Measurements from ENCODE around the gene TAF5. TPM values are rescaled to one million over a fixed set of nuclear protein-coding genes. Genes with fewer than 3 reads are reported as not detected.
"Not testable (repeated sequence)": the region's sequence is repeated elsewhere in the genome, so short reads cannot be mapped to it uniquely, and the experiment has no call there.

TAF5 gene
- total RNA-seq, 1 donor from 2014 or later, result 2.4 TPM

DNA sequence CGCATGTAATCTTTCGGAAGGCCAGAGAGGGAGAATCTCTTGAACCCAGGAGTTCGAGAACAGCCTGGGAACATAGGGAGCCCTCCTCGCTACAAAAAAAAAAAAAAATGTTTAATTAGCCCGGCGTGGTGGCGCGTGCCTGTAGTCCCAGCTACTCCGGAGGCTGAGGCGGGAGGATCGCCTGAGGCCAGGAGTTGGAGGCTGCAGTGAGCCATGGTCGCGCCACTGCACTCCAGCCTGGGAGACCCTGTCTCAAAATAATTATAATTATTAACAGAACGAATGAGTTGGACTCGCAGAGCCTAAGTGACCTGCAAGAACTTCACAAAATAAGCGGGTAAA is 17.6 kb upstream of the TAF5 start:
- Histone ChIP-seq H3K36me3 (peaks cover 16 to 29% of the 10 kb centered on the region in 2 donors), H3K27ac (peak overlapping the region; percentile 80 to 84), H3K4me3 (peak overlapping the region; percentile 77 to 95), H3K27me3 (no peaks in the 10 kb centered on the region), H3K4me1 (peaks cover 0 to 6% of the 10 kb centered on the region in 2 donors), H3K9me3 (no peaks in the 10 kb centered on the region)
- intact Hi-C loops (cut with DNase I), result no loop called here
- DNase-seq (ENCODE audit: low spot score in 2 of 2), result no peak
- TF ChIP-seq, protein P1, sequence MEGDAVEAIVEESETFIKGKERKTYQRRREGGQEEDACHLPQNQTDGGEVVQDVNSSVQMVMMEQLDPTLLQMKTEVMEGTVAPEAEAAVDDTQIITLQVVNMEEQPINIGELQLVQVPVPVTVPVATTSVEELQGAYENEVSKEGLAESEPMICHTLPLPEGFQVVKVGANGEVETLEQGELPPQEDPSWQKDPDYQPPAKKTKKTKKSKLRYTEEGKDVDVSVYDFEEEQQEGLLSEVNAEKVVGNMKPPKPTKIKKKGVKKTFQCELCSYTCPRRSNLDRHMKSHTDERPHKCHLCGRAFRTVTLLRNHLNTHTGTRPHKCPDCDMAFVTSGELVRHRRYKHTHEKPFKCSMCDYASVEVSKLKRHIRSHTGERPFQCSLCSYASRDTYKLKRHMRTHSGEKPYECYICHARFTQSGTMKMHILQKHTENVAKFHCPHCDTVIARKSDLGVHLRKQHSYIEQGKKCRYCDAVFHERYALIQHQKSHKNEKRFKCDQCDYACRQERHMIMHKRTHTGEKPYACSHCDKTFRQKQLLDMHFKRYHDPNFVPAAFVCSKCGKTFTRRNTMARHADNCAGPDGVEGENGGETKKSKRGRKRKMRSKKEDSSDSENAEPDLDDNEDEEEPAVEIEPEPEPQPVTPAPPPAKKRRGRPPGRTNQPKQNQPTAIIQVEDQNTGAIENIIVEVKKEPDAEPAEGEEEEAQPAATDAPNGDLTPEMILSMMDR (IDR thresholded peaks at IDR 0.05), result no peak

DNA sequence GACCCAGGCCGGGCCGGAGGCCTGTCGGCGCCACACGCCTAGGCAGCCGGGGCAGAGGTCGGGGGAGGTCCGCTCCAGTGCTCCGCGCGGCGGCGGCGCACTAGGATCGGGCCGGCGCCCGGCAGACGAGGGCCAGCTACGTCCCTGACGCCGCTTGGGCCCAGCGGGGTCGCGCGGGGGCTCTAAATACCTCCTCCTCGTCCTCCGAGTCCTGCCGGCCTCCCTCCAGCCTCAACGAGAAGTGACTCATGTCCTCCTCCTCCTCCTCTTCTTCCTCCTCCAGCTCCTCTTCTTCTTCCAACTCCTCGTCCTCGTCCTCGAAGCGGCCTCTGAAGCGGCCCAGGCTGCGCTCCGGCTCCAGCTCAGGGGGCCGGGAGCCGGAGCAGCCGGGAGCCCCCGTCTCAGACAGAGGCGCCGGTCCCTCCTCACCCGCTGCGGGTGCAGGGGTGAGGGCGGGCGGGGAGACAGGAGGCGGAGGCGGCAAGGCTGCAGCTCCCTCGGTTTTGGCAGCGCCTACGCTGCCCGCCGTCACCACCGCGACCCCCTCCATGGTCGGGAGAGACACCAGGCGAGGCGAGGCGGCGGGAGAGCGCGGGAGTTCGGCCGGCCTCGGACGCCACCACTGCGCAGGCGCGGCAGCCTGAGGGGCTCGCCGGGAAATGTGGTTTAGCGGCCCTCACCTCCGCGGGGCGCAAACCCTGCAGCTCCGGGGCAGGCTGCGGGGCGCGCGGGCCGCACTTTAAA is 17.1 kb upstream of the TAF5 start, which contains the start of gene PCGF6:
Gene PCGF6 (minus strand): TSS at position 624 of the 744 bp plus-strand sequence. CDS start 74 bp downstream, at position 550.
- H3K27ac ChIP-seq, result peak within 1 kb of the TSS; percentile 80 to 84
- TF ChIP-seq, protein P1 (IDR thresholded peaks at IDR 0.05), result no peak
- peak in 1 of 2 donors; percentile 84 for DNase-seq (ENCODE audit: low spot score in 2 of 2)
- no peaks in the 10 kb centered on the region for H3K27me3 ChIP-seq
- peaks cover 11 to 23% of the 10 kb centered on the region in 2 donors for H3K36me3 ChIP-seq
- intact Hi-C loops (cut with DNase I), result loop anchor here (1.0 kb wide), 1 partner anchor 46 kb away; the partner anchor contains the start of genes ATP5MK and PDCD11
- peaks cover 0 to 6% of the 10 kb centered on the region in 2 donors for H3K4me1 ChIP-seq
- peak within 1 kb of the TSS; percentile 77 to 95 for H3K4me3 ChIP-seq
- H3K9me3 ChIP-seq, result no peaks in the 10 kb centered on the region

DNA sequence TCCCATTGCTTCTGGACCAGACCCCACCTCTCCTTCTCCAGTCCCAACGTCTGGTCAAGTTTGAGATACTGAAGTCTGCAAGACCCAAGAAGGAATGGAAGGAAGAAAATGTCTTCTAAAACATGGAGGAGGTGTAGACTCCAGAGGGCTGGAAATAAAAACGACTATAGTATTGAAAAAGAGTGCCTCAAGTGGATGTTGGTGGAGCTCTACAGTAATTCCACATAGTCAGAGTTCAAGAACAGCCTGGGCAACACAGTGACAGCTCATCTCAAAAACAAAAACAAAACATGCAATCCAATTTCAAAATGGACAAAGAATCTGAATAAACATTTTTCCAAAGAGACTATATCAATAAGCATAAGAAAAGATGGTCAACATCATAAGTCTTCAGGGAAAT is 14.5 kb upstream of the TAF5 start:
- peaks cover 0 to 6% of the 10 kb centered on the region in 2 donors for H3K4me1 ChIP-seq
- intact Hi-C loops (cut with DNase I), result no loop called here
- H3K27me3 ChIP-seq, result no peaks in the 10 kb centered on the region
- H3K9me3 ChIP-seq, result no peaks in the 10 kb centered on the region
- TF ChIP-seq, protein P1 (IDR thresholded peaks at IDR 0.05), result no peak
- no peak overlapping the region for H3K27ac ChIP-seq
- H3K36me3 ChIP-seq, result peaks cover 0 to under 1% of the 10 kb centered on the region in 2 donors
- no peak for DNase-seq (ENCODE audit: low spot score in 2 of 2)
- no peak overlapping the region for H3K4me3 ChIP-seq

DNA sequence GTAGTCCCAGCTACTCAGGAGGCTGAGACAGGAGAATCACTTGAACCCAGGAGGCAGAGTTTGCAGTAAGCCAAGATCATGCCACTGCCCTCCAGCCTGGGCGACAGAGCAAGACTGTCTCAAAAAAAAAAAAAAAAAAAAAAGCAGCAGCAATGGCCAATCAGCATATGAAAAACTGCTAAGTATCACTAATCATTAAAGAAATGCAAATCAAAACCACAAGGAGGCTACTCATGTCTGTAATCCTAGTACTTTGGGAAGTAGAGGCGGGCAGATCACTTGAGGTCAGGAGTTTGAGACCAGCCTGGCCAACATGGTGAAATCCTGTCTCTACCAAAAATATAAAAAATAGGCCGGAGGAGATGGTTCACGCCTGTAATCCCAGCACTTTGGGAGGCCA is 13.2 kb upstream of the TAF5 start:
- H3K27me3 ChIP-seq; intact Hi-C loops (cut with DNase I); DNase-seq (ENCODE audit: low spot score in 2 of 2); H3K4me3 ChIP-seq; H3K27ac ChIP-seq; H3K36me3 ChIP-seq; H3K4me1 ChIP-seq; H3K9me3 ChIP-seq: not testable (repeated sequence)

- Histone ChIP-seq H3K4me3 (no peak overlapping the region), H3K27me3 (no peaks in the 10 kb centered on the region), H3K4me1 (peaks cover 0 to 2% of the 10 kb centered on the region in 2 donors), H3K36me3 (no peaks in the 10 kb centered on the region), H3K27ac (no peak overlapping the region), H3K9me3 (no peaks in the 10 kb centered on the region)
- intact Hi-C loops (cut with DNase I), result no loop called here
- TF ChIP-seq, protein P1 (IDR thresholded peaks at IDR 0.05), result no peak
- no peak for DNase-seq (ENCODE audit: low spot score in 2 of 2)
Observed at GRCh38 chr10:103355906-103356599, 11.7 kb upstream of the TAF5 start.

DNA sequence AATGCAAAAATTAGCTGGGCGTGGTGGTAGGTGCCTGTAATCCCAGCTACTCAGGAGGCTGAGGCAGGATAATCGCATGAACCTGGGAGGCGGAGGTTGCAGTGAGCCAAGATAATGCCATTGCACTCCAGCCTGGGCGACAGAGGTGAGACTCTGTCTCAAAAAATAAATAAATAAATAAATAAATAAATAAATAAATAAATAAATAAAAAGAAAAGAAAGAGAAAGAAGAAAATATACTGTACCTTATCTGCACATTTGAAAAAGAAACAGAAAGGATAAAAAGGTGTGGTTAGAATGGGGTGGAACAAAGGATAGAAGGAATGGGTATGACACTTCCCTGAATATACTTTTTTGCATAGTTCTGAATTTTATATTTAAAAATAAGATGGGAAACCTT is 8.3 kb upstream of the TAF5 start:
- H3K27ac ChIP-seq; H3K27me3 ChIP-seq; H3K4me3 ChIP-seq; H3K36me3 ChIP-seq; DNase-seq (ENCODE audit: low spot score in 2 of 2); H3K9me3 ChIP-seq; intact Hi-C loops (cut with DNase I); H3K4me1 ChIP-seq: not testable (repeated sequence)

DNA sequence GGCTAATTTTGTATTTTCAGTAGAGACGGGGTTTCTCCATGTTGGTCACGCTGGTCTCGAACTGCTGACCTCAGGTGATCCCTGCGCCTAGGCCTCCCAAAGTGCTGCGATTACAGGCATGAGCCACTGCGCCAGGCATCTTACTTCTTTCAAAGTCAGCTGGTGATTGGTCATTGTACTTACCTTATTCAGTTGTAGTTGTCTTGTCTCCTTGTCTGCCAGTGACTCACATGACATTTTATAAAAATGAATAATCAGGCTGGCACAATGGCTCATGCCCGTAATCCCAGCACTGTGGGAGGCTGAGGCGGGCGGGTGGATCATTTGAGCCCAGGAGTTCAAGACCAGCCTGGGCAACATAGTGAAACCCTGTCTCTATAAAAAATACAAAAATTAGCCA is 7.0 kb upstream of the TAF5 start:
- H3K4me3 ChIP-seq; H3K4me1 ChIP-seq; H3K9me3 ChIP-seq; H3K27me3 ChIP-seq; intact Hi-C loops (cut with DNase I); H3K36me3 ChIP-seq; DNase-seq (ENCODE audit: low spot score in 2 of 2); H3K27ac ChIP-seq: not testable (repeated sequence)

All from ascending aorta (tissue), 2 donors.